H1 (cell line): ENCODE measurements around the gene ATG2B.

Experiments used
- BACH1 ChIP-seq: IDR thresholded peaks from 2 replicates; pipeline ENCODE4 v1.6.1; 2012; ENCODE audit warnings: low read length, improper control_type of control experiment
- CTCF ChIP-seq, 3 experiments: IDR thresholded peaks; 1 replicate in 2 of 3; 2 replicates in 1 of 3; pipeline versions ENCODE4 v1.5.1 to v1.6.1; 2011; ENCODE audit warnings: low read length in 3 of 3, mild to moderate bottlenecking in 3 of 3, inconsistent platforms in 2 of 3, low read depth in 1 of 3, moderate library complexity in 1 of 3; ENCODE audit not compliant: insufficient read depth in 1 of 3; ENCODE audit errors: control extremely low read depth in 1 of 3
- EP300 ChIP-seq, 2 experiments: IDR thresholded peaks; 1 replicate in 1 of 2; 2 replicates in 1 of 2; pipeline ENCODE4 v1.6.1; 2011 to 2012; ENCODE audit warnings: low read depth in 2 of 2, low read length in 2 of 2, mild to moderate bottlenecking in 2 of 2, borderline replicate concordance in 1 of 2, inconsistent platforms in 1 of 2, moderate library complexity in 1 of 2
- MAFK ChIP-seq: IDR thresholded peaks from 2 replicates; pipeline ENCODE4 v1.6.1; 2012; ENCODE audit warnings: low read depth, mild to moderate bottlenecking, improper control_type of control experiment, low read length
- POLR2AphosphoS5 ChIP-seq: IDR thresholded peaks from 2 replicates; pipeline ENCODE4 v1.6.1; 2011; ENCODE audit warnings: low read depth, low read length
- RNF2 ChIP-seq: fragments of 200-900, 300-1000 bp; sonication (generic); IDR thresholded peaks from 2 replicates; pipeline ENCODE4 v1.7.1; 2016; ENCODE audit warnings: borderline replicate concordance, low read depth, mild to moderate bottlenecking, antibody characterized with exemption, low read length; ENCODE audit not compliant: poor library complexity, severe bottlenecking; ENCODE audit errors: missing control alignments
- RXRA ChIP-seq: IDR thresholded peaks from 2 replicates; pipeline ENCODE4 v1.6.1; 2011; ENCODE audit warnings: low read depth, mild to moderate bottlenecking, low read length, moderate library complexity; ENCODE audit not compliant: insufficient read depth
- SRF ChIP-seq: IDR thresholded peaks from 2 replicates; pipeline ENCODE4 v1.6.1; 2011; ENCODE audit warnings: mild to moderate bottlenecking, low read depth, low read length, moderate library complexity
- USF2 ChIP-seq: IDR thresholded peaks from 2 replicates; pipeline ENCODE4 v1.6.1; 2011; ENCODE audit warnings: low read length, improper control_type of control experiment

GRCh38 chr14:96318836-96319235 lies 44.3 kb downstream of the ATG2B start:
- TF ChIP-seq CTCF (IDR thresholded peaks at IDR 0.05; ENCODE audit: control extremely low read depth in 1 of 3, insufficient read depth in 1 of 3, low read depth in 1 of 3, low read length in 3 of 3) (no peak), USF2 (no peak), SRF (no peak), EP300 (IDR thresholded peaks at IDR 0.05; ENCODE audit: borderline replicate concordance in 1 of 2, low read depth in 2 of 2, low read length in 2 of 2) (no peak), RNF2 (no peak), RXRA (no peak), BACH1 (no peak), POLR2AphosphoS5 (no peak), MAFK (no peak)
